ENCODE measurements around the gene ARSG.
"Not testable (repeated sequence)": the region's sequence is repeated elsewhere in the genome, so short reads cannot be mapped to it uniquely, and the experiment has no call there.

ARSG gene

GRCh38 chr17:68341482-68341881 lies 50.2 kb downstream of the ARSG start:
- peak; percentile 16 for DNase-seq

GRCh38 chr17:68343976-68344375 lies 52.7 kb downstream of the ARSG start:
- DNase-seq, result no peak

GRCh38 chr17:68344701-68345136 lies 53.4 kb downstream of the ARSG start:
- peak; percentile 6 for DNase-seq

GRCh38 chr17:68346448-68346847 lies 55.2 kb downstream of the ARSG start:
- DNase-seq, result peak; percentile 79

- no peak for DNase-seq
Measured at GRCh38 chr17:68347380-68347779, 56.1 kb downstream of the ARSG start.

GRCh38 chr17:68349157-68349556 lies 57.9 kb downstream of the ARSG start:
- DNase-seq, result no peak

- DNase-seq, result peak; percentile 30
Measured at GRCh38 chr17:68351395-68351794, 60.1 kb downstream of the ARSG start.

- DNase-seq, result no peak
Measured at GRCh38 chr17:68352041-68352440, 60.7 kb downstream of the ARSG start.

GRCh38 chr17:68352671-68353070 lies 61.4 kb downstream of the ARSG start:
- not testable (repeated sequence) for DNase-seq

GRCh38 chr17:68353111-68353521 lies 61.8 kb downstream of the ARSG start:
- DNase-seq, result no peak

- DNase-seq, result not testable (repeated sequence)
Measured at GRCh38 chr17:68354311-68354710, 63.0 kb downstream of the ARSG start.

- DNase-seq, result not testable (repeated sequence)
Measured at GRCh38 chr17:68355108-68355507, 63.8 kb downstream of the ARSG start.

GRCh38 chr17:68356520-68356919 lies 65.2 kb downstream of the ARSG start:
- no peak for DNase-seq

GRCh38 chr17:68356949-68357455 lies 65.7 kb downstream of the ARSG start:
- no peak for DNase-seq

- no peak for DNase-seq
Measured at GRCh38 chr17:68357886-68358285, 66.6 kb downstream of the ARSG start.

- no peak for DNase-seq
Measured at GRCh38 chr17:68359791-68360535, 68.7 kb downstream of the ARSG start.

GRCh38 chr17:68365469-68365868 lies 74.2 kb downstream of the ARSG start:
- DNase-seq, result no peak

GRCh38 chr17:68368387-68368786 lies 77.1 kb downstream of the ARSG start:
- no peak for DNase-seq

- no peak for DNase-seq
Measured at GRCh38 chr17:68375566-68375965, 84.3 kb downstream of the ARSG start.

GRCh38 chr17:68376178-68376577 lies 84.9 kb downstream of the ARSG start:
- not testable (repeated sequence) for DNase-seq

- DNase-seq, result no peak
Measured at GRCh38 chr17:68377771-68378267, 86.5 kb downstream of the ARSG start.

- peak; percentile 81 for DNase-seq
Measured at GRCh38 chr17:68378268-68379176, 87.2 kb downstream of the ARSG start.

- DNase-seq, result no peak
Measured at GRCh38 chr17:68379177-68379510, 87.8 kb downstream of the ARSG start.

Data from eye (tissue), 1 donor.